Diencephalon (tissue), 1 donor: Measurements from ENCODE around the gene SYDE2. TPM values are rescaled to one million over a fixed set of nuclear protein-coding genes. Genes with fewer than 3 reads are reported as not detected.

Experiments
- small RNA-seq: library from RNA; depleted of rRNA; stranded (forward); fragments of <200 nt; gene quantifications from one replicate; pipeline ENCODE3, GENCODE V24; 2014
- total RNA-seq: library from RNA; depleted of rRNA; stranded (reverse); fragments of >200 nt; gene quantifications from one replicate; pipeline ENCODE4 v1.2.3, GENCODE V29; 2014

Gene SYDE2
- total RNA-seq, result 4.4 TPM

GRCh38 chr1:85200463-85201339 lies at the start of gene SYDE2:
Gene SYDE2, minus strand, starts transcription at chr1:85201016. Its CDS starts 20 bp downstream, at chr1:85200996.

Small RNA genes lying within 50 kb of the gene (small RNA-seq; reads per million reads assigned to genes)
- gene MIR4423, result 2.9 reads per million, percentile 89 among the genes with 10 or more reads in this experiment

Other genes starting within 250 kb of the SYDE2 start
- not detected for gene MCOLN2, start 203.9 kb downstream of the SYDE2 start, total RNA-seq
- 0.23 TPM for gene MCOLN3, start 152.5 kb downstream of the SYDE2 start, total RNA-seq
- gene C1orf52, start 58.6 kb upstream of the SYDE2 start, total RNA-seq, result 30.9 TPM
- gene BCL10, start 75.6 kb upstream of the SYDE2 start, total RNA-seq, result 25.8 TPM